DMS53 treated with DMSO at 0.1 percent for 48 hours (cell line): ENCODE results near the gene NT5C.
"Not testable (repeated sequence)": the region's sequence is repeated elsewhere in the genome, so short reads cannot be mapped to it uniquely, and the experiment has no call there.

Experiments used
- DNase-seq: peaks from one replicate; lab custom pipeline; 2025; ENCODE audit not compliant: unreplicated experiment; lab: John Stamatoyannopoulos, UW

Gene NT5C

GRCh38 chr17:75144816-75145512 is 13.4 kb upstream of the NT5C start:
- DNase-seq: no peak

GRCh38 chr17:75142236-75142971 is 10.9 kb upstream of the NT5C start:
- DNase-seq: no peak

- no peak for DNase-seq
Observed at GRCh38 chr17:75138519-75138918, 7.0 kb upstream of the NT5C start.

GRCh38 chr17:75137762-75138161 is 6.2 kb upstream of the NT5C start:
- not testable (repeated sequence) for DNase-seq

GRCh38 chr17:75135946-75136345 is 4.4 kb upstream of the NT5C start:
- no peak for DNase-seq

- no peak for DNase-seq
Observed at GRCh38 chr17:75135452-75135851, 3.9 kb upstream of the NT5C start.

- DNase-seq: not testable (repeated sequence)
Observed at GRCh38 chr17:75133607-75134347, 2.2 kb upstream of the NT5C start.

- DNase-seq: no peak
Observed at GRCh38 chr17:75133001-75133400, 1.5 kb upstream of the NT5C start.

GRCh38 chr17:75132018-75133000 is 767 bp upstream of the NT5C start:
- not testable (repeated sequence) for DNase-seq

- no peak for DNase-seq
Observed at GRCh38 chr17:75130632-75131277, 787 bp downstream of the NT5C start.

GRCh38 chr17:75130059-75130631 is 1.4 kb downstream of the NT5C start:
- no peak for DNase-seq

GRCh38 chr17:75129576-75129975 is 2.0 kb downstream of the NT5C start:
- DNase-seq: no peak

- no peak for DNase-seq
Observed at GRCh38 chr17:75128694-75129505, 2.6 kb downstream of the NT5C start.

GRCh38 chr17:75127936-75128335 is 3.6 kb downstream of the NT5C start:
- not testable (repeated sequence) for DNase-seq

GRCh38 chr17:75126954-75127353 is 4.6 kb downstream of the NT5C start:
- DNase-seq: no peak

- DNase-seq: no peak
Observed at GRCh38 chr17:75125984-75126383, 5.6 kb downstream of the NT5C start.

GRCh38 chr17:75124819-75125162 is 6.8 kb downstream of the NT5C start:
- no peak for DNase-seq

- peak; percentile 80 for DNase-seq
Observed at GRCh38 chr17:75124041-75124818, 7.3 kb downstream of the NT5C start.
